A673 (cell line): Measurements from ENCODE around the gene ARID5B. TPM values are rescaled to one million over a fixed set of nuclear protein-coding genes. Genes with fewer than 3 reads are reported as not detected.

Experiments
- BruUV-seq: library from RNA; stranded (reverse); fragments of 400-500 nt; replicated peaks from 2 replicates; lab custom pipeline; 2021; lab: Mats Ljungman, UMichigan
- CTCF ChIA-PET: fragments of 300-600 bp; sonication (Branson Sonifier 250); formaldehyde crosslinking; loops from one replicate; lab custom pipeline; 2022; ENCODE audit warnings: antibody characterized with exemption; lab: Charles Lee
- POLR2A ChIA-PET: fragments of 300-600 bp; sonication (Branson Sonifier 250); formaldehyde crosslinking; loops from one replicate; lab custom pipeline; 2022; ENCODE audit warnings: antibody characterized with exemption; ENCODE audit not compliant: low non-redundant PET; lab: Charles Lee
- DNase-seq: peaks from one replicate; pipeline ENCODE4 v3.0.0-alpha.2; 2015; ENCODE audit warnings: low spot score
- H3K27ac ChIP-seq: fragments of 200-600 bp; sonication (generic); 2 replicates; pipeline ENCODE4 v1.5.1; 2016; ENCODE audit warnings: mixed run types, low read depth, mild to moderate bottlenecking, mixed read lengths, antibody characterized with exemption, low read length; ENCODE audit not compliant: poor library complexity, severe bottlenecking
- H3K27me3 ChIP-seq: fragments of 200-600 bp; sonication (generic); replicated peaks from 2 replicates; pipeline ENCODE4 v1.6.1; 2017; ENCODE audit warnings: mixed run types, low read depth, mild to moderate bottlenecking, mixed read lengths, antibody characterized with exemption, low read length; ENCODE audit not compliant: insufficient read depth, poor library complexity
- H3K36me3 ChIP-seq: fragments of 200-600 bp; sonication (generic); 2 replicates; pipeline ENCODE4 v1.6.1; 2016; ENCODE audit warnings: mixed run types, mild to moderate bottlenecking, mixed read lengths, antibody characterized with exemption, low read length; ENCODE audit not compliant: insufficient read depth, poor library complexity, severe bottlenecking
- H3K4me1 ChIP-seq: fragments of 200-600 bp; sonication (generic); 2 replicates; pipeline ENCODE4 v1.6.1; 2017; ENCODE audit warnings: mixed run types, mild to moderate bottlenecking, mixed read lengths, antibody characterized with exemption, low read length; ENCODE audit not compliant: insufficient read depth, poor library complexity, severe bottlenecking
- H3K4me3 ChIP-seq: fragments of 200-600 bp; sonication (generic); 2 replicates; pipeline ENCODE4 v1.5.1; 2016; ENCODE audit warnings: low read depth, mixed run types, mild to moderate bottlenecking, mixed read lengths, low read length; ENCODE audit not compliant: poor library complexity, severe bottlenecking
- H3K9me3 ChIP-seq: fragments of 200-600 bp; sonication (generic); 2 replicates; pipeline ENCODE4 v1.6.1; 2016; ENCODE audit warnings: mixed run types, low read depth, mild to moderate bottlenecking, mixed read lengths, antibody characterized with exemption, low read length; ENCODE audit not compliant: poor library complexity, severe bottlenecking
- CTCF ChIP-seq: fragments of 300-800, 200-600 bp; sonication (generic); conservative IDR thresholded peaks from 2 replicates; pipeline ENCODE4 v1.5.1; 2017; ENCODE audit warnings: low read depth, mild to moderate bottlenecking, antibody characterized with exemption, low read length, moderate library complexity, mixed read lengths
- EZH2 ChIP-seq: fragments of 200-600 bp; sonication (generic); IDR thresholded peaks from 2 replicates; pipeline ENCODE4 v1.6.1; 2017; ENCODE audit warnings: borderline replicate concordance, low read depth, mild to moderate bottlenecking, mixed read lengths, antibody characterized with exemption, low read length; ENCODE audit not compliant: poor library complexity, severe bottlenecking
- intact Hi-C: fragments of 100-400 bp; cut with micrococcal nuclease; formaldehyde crosslinking; loops from one replicate; pipeline ENCODE4 v1.10.0; 2022; ENCODE audit not compliant: unreplicated experiment
- total RNA-seq: library from RNA; stranded (reverse); gene quantifications from 2 replicates; pipeline ENCODE4 v1.2.3, GENCODE V29; 2021

ARID5B gene
- total RNA-seq, 1 experiment from 2014 or later: 29.0 TPM

GRCh38 chr10:62115321-62115720 lies 213.8 kb downstream of the ARID5B start:
- BruUV-seq: no TSS peak

GRCh38 chr10:62115842-62116241 lies 214.3 kb downstream of the ARID5B start:
- intact Hi-C loops: no loop called here

More at GRCh38 chr10:62115321-62115720, 213.8 kb downstream of the ARID5B start:
- CTCF ChIA-PET: no interaction called here
- TF ChIP-seq EZH2 (no peak), CTCF (no peak)
- intact Hi-C loops: no loop called here
- DNase-seq: no peak
- no peaks in the 10 kb centered on the region for H3K4me1 ChIP-seq
- H3K27me3 ChIP-seq: no peaks in the 10 kb centered on the region
- no peaks in the 10 kb centered on the region for H3K9me3 ChIP-seq
- POLR2A ChIA-PET: no interaction called here
- H3K4me3 ChIP-seq: no peak overlapping the region
- no peaks in the 10 kb centered on the region for H3K36me3 ChIP-seq
- no peak overlapping the region for H3K27ac ChIP-seq

GRCh38 chr10:62116896-62117295 lies 215.4 kb downstream of the ARID5B start:
- H3K9me3 ChIP-seq: no peaks in the 10 kb centered on the region
- intact Hi-C loops: no loop called here
- DNase-seq: no peak
- BruUV-seq: no TSS peak
- CTCF ChIA-PET: no interaction called here
- TF ChIP-seq CTCF: no peak
- POLR2A ChIA-PET: no interaction called here
- no peak overlapping the region for H3K4me3 ChIP-seq
- H3K4me1 ChIP-seq: no peaks in the 10 kb centered on the region
- no peak overlapping the region for H3K27ac ChIP-seq
- H3K27me3 ChIP-seq: no peaks in the 10 kb centered on the region
- no peaks in the 10 kb centered on the region for H3K36me3 ChIP-seq

More at GRCh38 chr10:62115842-62116241, 214.3 kb downstream of the ARID5B start:
- BruUV-seq: no TSS peak
- TF ChIP-seq EZH2: no peak
- TF ChIP-seq CTCF: no peak
- Histone ChIP-seq H3K27ac (no peak overlapping the region), H3K4me1 (no peaks in the 10 kb centered on the region), H3K4me3 (no peak overlapping the region), H3K9me3 (no peaks in the 10 kb centered on the region), H3K36me3 (no peaks in the 10 kb centered on the region), H3K27me3 (no peaks in the 10 kb centered on the region)
- CTCF ChIA-PET: no interaction called here
- DNase-seq: no peak
- POLR2A ChIA-PET: no interaction called here
